GM21723 (cell line): ENCODE results near the gene PPP2R5A.

Experiments used
- ATAC-seq: cut with Tn5 transposase; IDR thresholded peaks from one replicate; pipeline ENCODE4 v1.9.1; 2021; ENCODE audit warnings: mild to moderate bottlenecking, moderate library complexity; ENCODE audit not compliant: unreplicated experiment

Gene PPP2R5A

DNA sequence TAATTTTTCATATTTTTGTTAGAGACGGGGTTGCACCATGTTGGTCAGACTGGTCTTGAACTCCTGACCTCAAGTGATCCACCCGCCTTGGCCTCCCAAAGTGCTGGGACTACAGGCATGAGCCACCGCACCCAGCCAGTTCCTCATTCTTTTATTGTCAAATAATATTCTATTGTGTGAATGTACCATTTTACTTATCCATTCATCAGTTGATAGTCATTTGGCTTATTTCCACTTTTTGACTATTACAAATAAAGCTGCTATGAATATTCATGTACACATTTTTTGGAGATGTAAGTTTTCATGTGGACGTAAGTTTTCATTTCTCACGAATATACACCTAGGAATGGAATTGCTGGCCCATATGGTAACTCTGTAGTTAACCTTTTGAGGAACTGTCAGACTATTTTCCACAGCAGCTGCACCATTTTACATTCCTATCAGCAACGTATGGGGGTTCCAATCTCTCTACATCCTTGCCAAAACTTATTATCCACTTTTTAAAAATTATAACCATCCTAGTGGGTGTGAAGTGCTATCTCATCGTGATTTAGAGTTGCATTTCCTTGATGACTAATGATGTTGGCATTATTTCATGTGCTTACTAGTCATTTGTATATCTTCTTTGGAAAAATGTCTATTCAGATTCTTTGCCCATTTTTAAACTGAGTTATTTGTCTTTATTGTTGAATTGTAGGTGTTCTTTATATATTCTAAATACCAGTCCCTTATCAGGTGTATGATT lies 116.8 kb downstream of the PPP2R5A start:
- no peak for ATAC-seq

DNA sequence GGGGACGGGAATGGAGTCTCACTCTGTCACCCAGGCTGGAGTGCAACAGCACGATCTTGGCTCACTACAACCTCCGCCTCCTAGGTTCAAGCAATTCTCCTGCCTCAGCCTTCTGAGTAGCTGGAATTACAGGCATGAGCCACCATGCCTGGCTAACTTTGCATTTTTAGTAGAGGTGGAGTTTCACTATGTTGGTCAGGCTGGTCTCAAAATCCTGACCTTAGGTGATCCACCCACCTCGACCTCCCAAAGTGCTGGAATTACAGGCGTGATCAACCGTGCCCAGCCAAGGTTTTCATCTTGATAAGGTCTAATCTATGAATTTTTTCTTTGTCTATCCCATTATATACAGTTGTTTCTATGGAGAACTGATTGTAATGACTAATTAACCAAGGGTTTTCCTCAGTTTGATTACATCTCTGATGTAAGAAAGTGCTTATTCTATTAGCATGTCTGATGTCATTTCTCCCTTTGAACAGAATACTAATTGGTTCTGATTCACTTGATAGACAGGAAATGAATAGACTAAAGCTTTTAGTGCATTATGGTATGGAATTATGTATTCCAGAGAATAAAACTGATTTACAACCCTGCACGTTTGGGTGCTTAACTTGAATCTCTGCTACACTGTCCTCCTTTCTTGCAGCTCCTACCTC lies 117.6 kb downstream of the PPP2R5A start:
- no peak for ATAC-seq

GRCh38 chr1:212410231-212410820 lies 125.1 kb downstream of the PPP2R5A start:
- ATAC-seq = no peak
